Measurements from ENCODE around the gene CAMK2A.

The CAMK2A gene

GRCh38 chr5:150316320-150316719, 26.7 kb upstream of the CAMK2A start:
- DNase-seq (ENCODE audit: low read depth in 2 of 2), result no peak

- no peak for DNase-seq (ENCODE audit: low read depth in 2 of 2)
Observed at GRCh38 chr5:150315245-150315644, 25.7 kb upstream of the CAMK2A start.

GRCh38 chr5:150313921-150314716, 24.5 kb upstream of the CAMK2A start:
- no peak for DNase-seq (ENCODE audit: low read depth in 2 of 2)

GRCh38 chr5:150313501-150313900, 23.9 kb upstream of the CAMK2A start:
- no peak for DNase-seq (ENCODE audit: low read depth in 2 of 2)

- no peak for DNase-seq (ENCODE audit: low read depth in 2 of 2)
Observed at GRCh38 chr5:150312518-150312917, 22.9 kb upstream of the CAMK2A start.

GRCh38 chr5:150311015-150311692, 21.6 kb upstream of the CAMK2A start:
- no peak for DNase-seq (ENCODE audit: low read depth in 2 of 2)

GRCh38 chr5:150310246-150310645, 20.7 kb upstream of the CAMK2A start:
- no peak for DNase-seq (ENCODE audit: low read depth in 2 of 2)

- no peak for DNase-seq (ENCODE audit: low read depth in 2 of 2)
Observed at GRCh38 chr5:150309886-150310239, 20.3 kb upstream of the CAMK2A start.

- no peak for DNase-seq (ENCODE audit: low read depth in 2 of 2)
Observed at GRCh38 chr5:150309101-150309885, 19.7 kb upstream of the CAMK2A start.

GRCh38 chr5:150307617-150308426, 18.2 kb upstream of the CAMK2A start:
- no peak for DNase-seq (ENCODE audit: low read depth in 2 of 2)

GRCh38 chr5:150306775-150307174, 17.2 kb upstream of the CAMK2A start:
- DNase-seq (ENCODE audit: low read depth in 2 of 2), result no peak

GRCh38 chr5:150305557-150305956, 16.0 kb upstream of the CAMK2A start:
- DNase-seq (ENCODE audit: low read depth in 2 of 2), result no peak

- DNase-seq (ENCODE audit: low read depth in 2 of 2), result no peak
Observed at GRCh38 chr5:150305095-150305494, 15.5 kb upstream of the CAMK2A start.

- DNase-seq (ENCODE audit: low read depth in 2 of 2), result no peak
Observed at GRCh38 chr5:150304481-150305081, 15.0 kb upstream of the CAMK2A start.

GRCh38 chr5:150303660-150304386, 14.2 kb upstream of the CAMK2A start:
- DNase-seq (ENCODE audit: low read depth in 2 of 2), result no peak

GRCh38 chr5:150303070-150303615, 13.6 kb upstream of the CAMK2A start:
- DNase-seq (ENCODE audit: low read depth in 2 of 2), result no peak

- no peak for DNase-seq (ENCODE audit: low read depth in 2 of 2)
Observed at GRCh38 chr5:150302301-150303069, 12.9 kb upstream of the CAMK2A start, which contains the start of gene ARSI. Gene ARSI, minus strand, starts transcription at chr5:150302905. Its CDS starts 532 bp downstream, at chr5:150302373.

- no peak for DNase-seq (ENCODE audit: low read depth in 2 of 2)
Observed at GRCh38 chr5:150301901-150302300, 12.3 kb upstream of the CAMK2A start.

- no peak for DNase-seq (ENCODE audit: low read depth in 2 of 2)
Observed at GRCh38 chr5:150301170-150301505, 11.6 kb upstream of the CAMK2A start.

Measured in stimulated activated CD8-positive, alpha-beta memory T cell treated with anti-CD3 and anti-CD28 coated beads, Interleukin-15, amount 100 ng/mL, for 48 hours (primary cell).